Stimulated activated CD8-positive, alpha-beta memory T cell treated with anti-CD3 and anti-CD28 coated beads, Interleukin-15, amount 100 ng/mL, for 48 hours (primary cell): ENCODE measurements around the gene OR2C3.
"Not testable (repeated sequence)": the region's sequence is repeated elsewhere in the genome, so short reads cannot be mapped to it uniquely, and the experiment has no call there.

Experiments
- DNase-seq, 2 donors: peaks; one replicate each; pipeline ENCODE4 v3.0.0-alpha.2; 2020; ENCODE audit warnings: low read depth in 2 of 2

The OR2C3 gene

DNA sequence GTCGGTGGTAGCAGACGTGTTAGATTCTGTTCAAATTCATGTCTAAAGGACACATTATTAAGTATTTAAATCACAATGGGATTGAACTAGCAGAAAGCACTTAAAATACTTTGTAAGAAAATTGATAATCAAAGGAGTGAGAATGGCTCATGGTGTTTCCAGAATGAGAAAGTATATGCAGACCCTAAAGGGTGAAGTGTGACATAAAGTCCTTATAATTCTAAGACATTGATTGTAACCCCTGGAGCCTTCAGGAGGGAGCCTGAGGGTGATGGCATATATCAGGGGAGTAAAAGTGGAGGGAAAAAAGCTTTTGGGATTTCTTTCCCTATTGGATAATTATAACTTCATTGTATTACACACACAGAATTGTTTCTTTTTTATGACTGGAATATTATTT lies at the start of gene OR2C3:
Gene OR2C3, minus strand, starts transcription at position 101 of the 400 bp plus-strand sequence. CDS start 3,929 bp downstream, outside the sequence.
- no peak for DNase-seq

DNA sequence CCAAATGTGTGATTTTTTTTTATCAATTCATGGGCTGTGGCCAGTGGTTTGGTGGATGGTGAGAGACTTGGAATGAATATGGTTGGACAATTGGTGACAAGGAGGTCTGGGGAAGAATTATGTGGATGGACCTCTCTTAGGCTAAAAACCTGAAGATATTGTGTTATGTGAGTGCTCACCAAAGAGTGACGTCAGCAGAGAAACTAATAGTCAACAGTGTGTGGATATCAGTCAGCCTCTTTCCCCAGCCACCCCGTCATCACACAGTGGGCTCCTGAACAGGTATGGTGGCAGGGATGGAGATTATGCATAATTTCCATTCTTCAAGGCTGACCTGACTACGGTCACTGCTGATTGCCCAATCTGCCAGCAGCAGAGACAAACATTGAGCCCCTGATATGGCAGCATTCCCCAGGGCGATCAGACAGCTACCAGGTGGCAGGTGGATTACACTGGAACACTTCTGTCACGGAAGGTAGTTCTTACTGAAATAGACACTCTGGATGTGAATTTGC lies 42.8 kb upstream of the OR2C3 start:
- DNase-seq = no peak

DNA sequence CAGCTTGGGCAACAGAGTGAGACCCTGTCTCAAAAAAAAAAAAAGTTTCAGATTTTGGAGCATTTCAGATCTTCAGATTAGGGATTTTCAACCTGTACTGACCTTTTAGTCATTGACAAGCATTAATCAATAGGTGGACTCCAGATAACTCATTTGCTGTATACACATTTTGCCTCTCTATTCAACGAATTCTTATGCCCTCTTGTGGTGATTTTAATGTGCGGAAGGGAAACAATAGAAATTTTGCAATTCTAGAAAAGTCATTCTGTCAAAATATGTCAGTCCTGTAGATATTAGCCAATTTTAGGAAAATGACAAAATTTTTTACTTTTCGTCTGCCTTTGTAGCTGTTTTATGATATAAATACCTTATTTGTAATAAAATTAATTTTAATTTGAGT lies 40.3 kb upstream of the OR2C3 start:
- no peak for DNase-seq

DNA sequence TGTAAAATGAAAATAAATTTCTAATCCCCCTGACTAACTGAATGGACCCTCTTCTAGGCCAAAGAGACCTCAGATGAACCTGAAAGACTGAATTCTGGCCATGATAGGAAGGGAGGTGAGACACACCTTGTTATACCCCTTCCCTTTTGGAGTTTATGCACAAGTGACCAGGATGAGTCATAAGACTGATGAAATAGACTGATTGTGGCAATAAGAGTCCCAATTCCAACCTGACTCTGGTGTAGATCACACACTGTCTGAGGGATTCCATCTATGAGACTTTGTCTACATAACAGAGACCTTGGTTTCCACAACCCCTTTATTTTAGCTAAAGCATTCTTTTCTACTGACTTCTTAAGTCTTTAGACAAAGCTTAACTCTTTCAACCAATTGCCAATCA lies 38.4 kb upstream of the OR2C3 start:
- DNase-seq = no peak

DNA sequence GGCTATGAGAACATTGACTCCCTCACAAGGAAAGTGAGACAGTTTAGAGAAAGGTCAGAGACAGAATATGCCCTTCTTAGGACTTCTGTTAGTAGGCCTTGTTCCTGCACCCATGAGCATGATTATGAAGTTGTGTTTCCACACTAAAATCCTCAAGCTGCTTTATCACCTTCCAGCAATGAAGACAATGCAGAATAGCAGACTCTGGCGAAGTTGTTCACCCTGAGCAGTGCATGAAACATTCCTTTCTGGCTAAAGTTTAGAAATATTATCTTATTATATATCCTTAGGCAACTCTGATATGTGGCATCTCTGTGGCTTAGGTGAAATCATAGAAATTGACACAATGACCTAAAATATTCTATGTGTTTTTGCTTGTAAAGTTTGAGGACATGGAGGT lies 38.0 kb upstream of the OR2C3 start:
- DNase-seq = no peak

DNA sequence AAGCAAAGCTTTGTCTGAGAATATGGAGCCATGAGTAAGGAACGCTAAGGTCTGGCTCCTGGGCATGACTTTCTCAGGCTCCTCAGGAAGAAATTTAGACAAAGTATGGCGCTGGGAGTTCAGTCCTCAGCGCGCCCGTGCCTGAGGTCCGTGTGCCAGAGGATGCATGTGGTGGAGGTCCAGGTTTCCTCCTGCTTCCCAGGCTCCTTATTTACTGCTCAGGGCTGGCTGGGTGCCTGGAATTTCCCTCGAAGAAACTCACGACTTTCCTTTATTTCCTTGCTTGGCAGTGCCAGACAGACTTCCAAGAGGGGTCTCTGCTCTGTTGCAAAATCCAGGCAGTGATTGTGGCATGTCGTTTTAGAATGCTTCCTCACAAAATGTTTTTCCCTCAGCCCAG lies 26.0 kb upstream of the OR2C3 start:
- DNase-seq = no peak

DNA sequence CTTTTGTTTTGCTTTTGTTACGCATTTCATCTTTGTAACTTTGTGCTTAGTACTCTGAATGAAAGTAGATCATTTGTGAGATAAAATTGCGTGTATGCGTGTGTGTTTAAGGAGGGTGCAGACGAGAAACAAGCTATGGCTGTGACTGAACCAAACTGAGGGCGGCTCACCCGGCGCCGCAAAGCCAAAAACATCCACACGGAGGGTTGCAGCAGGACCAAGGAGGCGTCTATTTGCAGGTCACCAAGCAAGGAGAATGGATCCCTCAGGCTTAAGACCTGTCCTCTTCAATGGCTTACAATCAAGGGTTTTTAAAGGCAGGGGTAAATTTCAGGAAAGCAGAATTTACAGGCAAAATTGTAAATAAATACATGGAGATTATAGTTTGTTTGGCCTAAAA lies 25.5 kb upstream of the OR2C3 start:
- DNase-seq = no peak

DNA sequence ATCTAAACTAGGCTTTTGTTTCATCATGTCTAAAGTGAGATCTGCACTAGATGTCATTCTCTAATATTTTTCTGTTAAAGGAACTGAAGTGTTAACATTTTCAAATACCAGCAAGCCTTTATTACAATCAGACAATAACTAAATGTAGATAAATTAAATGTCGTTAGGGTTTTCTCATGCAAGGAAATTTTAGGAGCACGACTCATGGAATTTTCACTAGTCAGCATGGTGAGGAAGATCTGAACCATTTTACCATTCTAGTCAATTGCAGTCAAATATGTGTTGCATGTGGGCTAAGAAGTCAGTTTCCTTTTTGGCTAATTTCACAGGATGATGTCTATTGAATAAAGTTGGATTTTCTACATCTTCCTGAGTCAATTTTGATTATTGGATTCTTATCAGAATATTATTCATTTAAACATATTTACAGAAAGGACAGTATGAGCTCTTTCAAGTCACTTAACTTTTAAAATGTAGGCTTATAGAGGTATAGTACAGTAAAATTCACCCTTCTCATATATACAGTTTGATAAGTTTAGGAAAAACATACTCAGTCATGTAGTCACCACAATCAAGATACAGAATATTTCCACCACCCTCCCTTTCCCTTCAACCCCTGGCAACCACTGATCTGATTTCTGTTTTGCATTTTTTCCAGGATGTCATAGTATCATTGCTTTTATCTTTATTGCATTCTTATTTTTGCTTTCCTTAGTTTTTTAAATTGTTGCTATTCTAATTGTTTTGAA lies 21.9 kb upstream of the OR2C3 start:
- no peak for DNase-seq

DNA sequence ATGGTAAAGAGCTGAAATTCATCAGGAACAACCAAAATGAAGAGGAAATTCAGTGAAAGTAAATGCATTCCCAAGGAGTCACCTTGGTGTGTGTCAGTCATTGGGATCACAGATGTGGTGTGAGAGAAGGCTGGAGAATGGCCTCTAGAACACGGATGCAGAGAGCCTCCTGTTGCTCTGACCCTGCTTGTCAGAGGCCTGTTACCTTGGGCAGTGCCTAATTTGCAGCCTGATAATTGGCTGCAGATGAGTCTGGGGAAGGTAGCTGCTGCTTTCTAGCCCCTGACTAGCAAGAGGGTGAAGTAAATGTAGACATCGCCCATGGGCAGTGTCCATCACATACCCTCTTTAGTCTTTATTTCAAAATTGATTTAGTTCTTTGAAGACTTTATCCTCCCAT lies 16.0 kb upstream of the OR2C3 start:
- DNase-seq = no peak

DNA sequence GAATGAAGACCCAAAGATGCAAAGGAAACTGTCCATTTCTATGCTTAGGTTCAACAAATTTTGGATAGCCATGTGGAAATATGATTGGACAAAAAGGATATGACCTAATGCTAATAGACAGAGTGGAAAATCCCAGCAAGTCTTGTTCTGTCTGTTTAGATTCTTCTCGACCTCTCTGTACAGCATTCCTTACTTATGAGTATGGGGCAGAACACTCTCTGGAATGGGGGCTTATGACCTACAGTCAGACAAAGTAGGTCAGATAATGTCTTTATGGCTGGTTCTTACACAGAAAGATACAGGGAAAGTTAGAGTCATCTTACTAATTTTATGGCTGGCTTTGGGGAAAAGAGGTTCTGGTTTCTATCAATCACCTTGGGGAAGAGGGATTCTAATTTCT lies 15.5 kb upstream of the OR2C3 start:
- DNase-seq = no peak

DNA sequence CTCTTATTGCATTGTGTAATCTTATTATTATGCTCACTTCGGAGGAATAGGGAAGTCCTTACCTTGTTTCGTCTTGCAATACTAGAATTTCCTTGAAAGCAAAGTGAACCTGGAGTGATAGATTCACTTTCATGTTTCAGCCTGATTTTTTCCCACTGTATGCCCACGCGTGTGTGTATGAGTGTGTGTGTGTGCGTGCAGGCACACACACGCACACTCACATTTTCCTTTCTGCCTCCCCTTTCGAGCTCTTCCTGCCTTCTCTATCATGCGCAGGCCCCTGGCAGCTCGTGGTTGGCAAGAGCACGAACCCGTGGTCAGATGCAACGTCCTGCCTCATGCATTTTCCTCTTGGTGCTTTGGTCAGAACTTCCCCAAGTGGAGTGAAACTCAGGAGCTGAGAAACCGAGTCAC lies 12.5 kb upstream of the OR2C3 start, which contains the start of gene GCSAML:
Gene GCSAML, plus strand, starts transcription at position 366 of the 414 bp plus-strand sequence. CDS start 58 bp downstream, outside the sequence.
- no peak for DNase-seq

DNA sequence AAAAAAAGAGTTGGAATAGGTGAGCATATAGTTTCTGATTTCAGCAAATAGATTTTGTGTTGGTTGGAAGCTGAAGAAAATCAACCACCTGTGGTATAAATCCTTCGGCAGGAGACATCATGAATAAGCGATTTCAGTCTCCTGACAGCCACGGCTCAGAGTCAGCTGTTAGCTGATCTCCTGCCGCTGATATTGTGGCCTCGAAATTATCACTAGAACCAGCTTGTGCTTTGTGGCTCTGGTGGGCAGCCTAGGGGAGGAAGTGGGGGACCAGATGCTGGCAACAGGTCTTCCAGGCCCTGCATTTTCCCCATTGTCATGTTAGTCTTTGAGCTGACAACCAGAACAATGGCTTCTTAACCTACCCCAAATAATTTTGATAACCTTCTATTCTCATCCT lies 11.9 kb upstream of the OR2C3 start:
- no peak for DNase-seq

DNA sequence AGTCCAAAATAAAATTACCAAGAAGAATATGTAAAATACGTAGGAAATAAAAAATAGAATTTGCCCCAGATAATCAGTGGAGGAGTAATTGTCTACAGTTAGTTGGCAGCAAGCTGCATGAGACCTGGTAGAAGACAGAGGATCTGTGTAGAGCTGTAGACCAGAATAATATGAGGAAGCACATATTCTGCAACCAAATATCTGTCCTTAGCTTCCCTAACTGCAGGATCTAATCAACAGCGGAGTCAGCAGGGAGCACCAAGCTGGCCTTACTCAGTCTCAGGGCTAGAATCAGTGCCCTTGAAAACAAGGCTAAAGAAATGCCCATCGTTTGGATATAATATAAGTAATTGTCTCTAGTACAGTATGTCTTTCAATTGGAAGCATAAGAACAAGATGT lies 6.6 kb upstream of the OR2C3 start:
- no peak for DNase-seq

DNA sequence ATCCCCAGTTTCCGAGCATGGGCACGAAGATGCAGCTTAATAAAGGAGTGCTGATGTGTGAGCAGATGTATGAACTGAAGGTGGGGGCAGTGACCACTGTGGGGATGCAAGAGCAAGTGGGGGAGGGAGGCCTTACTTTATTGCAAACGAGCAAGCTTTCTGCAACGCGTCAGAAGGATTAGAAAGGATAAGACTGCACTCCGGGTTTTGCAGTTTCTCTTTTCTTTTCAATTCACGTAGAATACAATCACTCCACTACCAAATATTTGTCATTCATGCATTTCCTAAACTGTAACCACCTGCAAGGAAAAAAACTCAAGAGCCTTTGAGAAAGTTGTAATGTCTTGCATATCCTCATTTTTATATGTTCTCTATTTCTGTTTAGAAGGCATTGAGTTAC lies 4.3 kb upstream of the OR2C3 start:
- DNase-seq = no peak

DNA sequence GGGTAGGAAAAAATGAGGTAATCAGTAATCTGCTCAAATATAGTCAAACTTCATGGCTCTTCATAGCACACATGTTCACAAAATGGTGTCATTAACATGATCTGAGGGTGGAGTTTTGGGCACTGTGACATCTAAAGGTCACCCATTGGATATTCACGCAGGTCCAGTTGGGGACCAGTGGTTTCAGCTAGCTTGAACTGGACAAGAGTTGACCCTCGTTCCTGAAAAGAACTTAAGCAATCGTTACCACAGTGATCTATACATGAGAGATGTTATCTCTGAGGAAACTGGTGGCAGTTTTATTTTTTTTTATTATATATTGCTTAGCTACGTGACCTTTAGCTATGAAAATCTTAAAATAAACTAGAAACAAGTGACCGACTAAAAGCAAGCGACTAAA lies 3.0 kb upstream of the OR2C3 start:
- DNase-seq = no peak

DNA sequence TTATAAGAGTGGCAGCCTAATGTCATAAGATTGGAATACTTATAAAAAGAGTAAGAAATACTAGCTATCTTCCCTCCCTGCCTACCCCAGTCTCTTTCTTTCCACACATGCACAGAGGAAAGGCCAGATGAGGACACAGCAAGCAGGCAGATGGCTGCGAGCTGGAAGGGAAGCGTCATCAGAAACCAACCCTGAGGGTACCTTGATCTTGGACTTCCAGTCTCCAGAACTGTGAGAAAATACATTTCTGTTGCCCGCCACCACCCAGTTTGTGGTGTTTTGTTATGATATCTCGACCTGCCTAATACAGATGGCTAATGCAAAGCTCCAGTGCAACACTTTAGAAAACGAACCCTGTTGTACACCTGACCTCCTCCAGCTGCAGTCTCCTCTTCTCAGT lies 2.3 kb upstream of the OR2C3 start:
- no peak for DNase-seq

DNA sequence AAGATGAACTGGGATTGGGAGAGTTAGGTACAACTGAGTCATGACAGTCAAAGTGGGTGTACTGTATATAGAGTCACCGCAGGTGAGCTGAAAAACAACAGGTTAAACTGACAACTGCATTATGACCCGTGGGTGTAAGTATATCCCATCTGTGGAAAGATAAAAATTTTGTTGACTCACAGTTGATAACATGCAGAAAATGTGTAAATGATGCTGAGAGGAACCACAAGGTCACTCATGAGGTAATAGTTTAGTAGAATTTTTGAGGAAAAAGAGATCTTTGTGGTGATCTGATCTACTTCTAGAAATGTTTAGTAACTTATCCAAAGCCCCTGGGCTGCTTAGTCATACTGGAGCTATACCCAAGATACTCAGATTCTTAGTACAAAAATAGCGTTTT lies 838 bp downstream of the OR2C3 start:
- DNase-seq = no peak

DNA sequence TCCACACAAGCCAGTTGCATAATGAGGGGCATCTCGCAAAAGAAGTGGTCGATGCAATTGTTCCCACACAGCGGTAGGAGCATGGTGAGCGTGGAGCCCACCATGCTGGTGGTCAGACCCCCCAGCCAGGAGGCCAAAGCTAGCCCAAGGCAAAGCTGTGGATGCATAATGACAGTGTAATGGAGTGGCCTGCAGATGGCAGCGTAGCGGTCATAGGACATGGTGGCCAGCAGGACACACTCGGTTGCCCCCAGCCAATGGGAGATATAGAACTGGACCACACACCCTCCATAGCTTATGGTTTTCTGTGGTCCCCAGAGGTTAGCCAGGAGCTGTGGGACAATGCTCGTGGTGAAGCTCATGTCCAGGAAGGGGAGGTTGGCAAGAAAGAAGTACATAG lies 4.3 kb downstream of the OR2C3 start:
- DNase-seq = no peak

DNA sequence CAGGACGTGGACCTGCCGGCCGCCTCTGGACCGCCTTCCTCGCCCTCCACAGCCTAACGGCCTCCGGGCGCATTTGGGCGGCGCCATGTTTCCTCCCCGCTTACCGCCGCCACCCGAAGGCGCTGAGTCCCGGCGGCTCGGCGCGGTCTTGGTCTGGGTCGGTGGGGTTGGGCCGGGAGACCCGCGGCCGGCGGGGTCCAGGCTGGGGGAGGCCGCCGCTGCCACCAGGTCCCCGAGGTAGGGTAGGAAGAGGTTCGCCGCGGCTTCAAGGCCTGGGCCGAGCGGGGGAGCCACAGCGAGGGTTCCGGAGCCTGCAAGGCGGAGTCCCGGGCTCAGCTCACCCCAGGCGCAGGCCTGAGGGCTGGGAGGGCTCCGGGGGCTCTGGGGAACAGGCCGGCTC lies 5.5 kb downstream of the OR2C3 start:
- no peak for DNase-seq

DNA sequence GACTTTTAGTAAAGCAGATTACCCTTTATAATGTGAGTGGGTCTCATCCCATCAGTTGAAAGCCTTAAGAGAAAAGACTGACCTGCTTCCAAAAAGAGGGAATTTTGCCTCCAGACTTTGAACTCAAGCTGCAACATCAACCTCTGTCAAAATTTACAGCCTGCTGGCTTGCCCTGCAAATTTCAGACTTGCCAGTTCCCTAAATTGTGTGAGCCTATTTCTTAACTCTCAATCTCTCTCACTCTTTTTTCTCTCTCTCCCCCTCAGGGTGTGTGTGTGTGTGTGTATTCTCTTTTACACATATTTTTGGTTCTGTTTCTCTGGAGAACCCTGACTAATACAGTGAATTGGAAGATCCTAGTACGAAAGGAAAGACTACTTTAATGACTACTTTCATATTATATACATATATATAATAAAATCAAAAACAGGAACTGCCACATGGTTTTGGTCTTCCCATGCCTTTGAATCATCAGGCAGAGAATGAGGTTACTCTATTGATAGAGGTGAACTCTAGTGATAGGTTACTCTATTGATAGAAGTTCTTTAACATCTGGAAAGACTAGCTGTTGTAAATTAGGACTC lies 6.4 kb downstream of the OR2C3 start:
- no peak for DNase-seq

DNA sequence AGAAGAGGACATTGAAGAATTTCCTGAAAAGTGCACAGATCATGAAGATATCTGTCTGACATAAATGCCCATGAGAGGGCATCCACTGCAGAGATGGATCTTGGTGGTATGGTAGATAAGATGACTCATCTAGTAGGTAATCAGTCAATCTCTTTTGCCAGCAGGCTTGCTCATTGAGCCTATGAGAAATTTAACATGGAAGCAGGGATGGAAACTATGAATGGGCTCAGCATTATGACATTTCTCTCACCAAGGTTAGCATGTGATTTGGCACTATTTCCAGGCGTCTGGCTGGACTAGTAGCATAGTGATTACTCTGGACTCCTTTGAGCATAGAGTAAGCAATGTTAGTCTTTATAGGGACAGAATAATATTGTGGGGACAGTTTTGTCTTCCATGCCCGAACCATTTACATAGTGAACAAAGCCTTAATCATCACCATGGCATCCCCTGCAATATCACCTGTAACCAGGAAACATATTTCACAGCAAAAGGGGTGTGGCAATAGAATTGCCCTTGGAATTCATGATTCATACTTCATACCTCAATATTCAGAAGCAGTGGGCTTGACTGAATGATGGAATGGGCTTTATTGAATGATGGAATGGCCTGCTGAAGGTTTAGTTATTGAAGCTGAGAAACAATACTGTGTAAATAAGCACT lies 7.3 kb downstream of the OR2C3 start:
- no peak for DNase-seq

DNA sequence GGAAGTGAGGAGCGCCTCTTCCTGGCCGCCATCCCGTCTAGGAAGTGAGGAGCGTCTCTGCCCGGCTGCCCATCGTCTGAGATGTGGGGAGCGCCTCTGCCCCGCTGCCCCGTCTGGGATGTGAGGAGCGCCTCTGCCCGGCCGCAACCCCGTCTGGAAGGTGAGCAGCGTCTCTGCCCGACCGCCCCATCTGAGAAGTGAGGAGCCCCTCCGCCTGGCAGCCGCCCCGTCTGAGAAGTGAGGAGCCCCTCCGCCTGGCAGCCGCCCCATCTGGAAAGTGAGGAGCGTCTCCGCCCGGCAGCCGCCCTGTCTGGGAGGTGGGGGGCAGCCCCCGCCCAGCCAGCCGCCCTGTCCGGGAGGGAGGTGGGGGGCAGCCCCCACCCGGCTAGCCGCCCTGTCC lies 14.4 kb downstream of the OR2C3 start:
- not testable (repeated sequence) for DNase-seq

DNA sequence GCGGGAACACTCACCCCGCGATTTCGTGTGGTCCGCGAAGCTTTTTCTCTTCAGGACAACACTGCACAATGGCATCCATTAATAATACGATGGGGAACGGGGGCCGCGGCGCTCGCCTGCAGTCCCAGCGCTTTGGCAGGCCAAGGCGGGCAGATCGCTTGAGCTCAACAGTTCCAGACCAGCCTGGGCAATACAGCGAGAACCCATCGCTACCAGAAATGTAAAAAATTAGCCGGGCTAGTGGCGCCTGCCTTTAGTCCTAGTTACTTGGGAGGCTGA lies 17.7 kb downstream of the OR2C3 start:
- DNase-seq = no peak
